Stimulated activated CD4-positive, alpha-beta T cell treated with anti-CD3 and anti-CD28 coated beads, TNF-alpha, amount 100 ng/mL, for 24 hours (primary cell): ENCODE results near the gene C13orf46.
"Not testable (repeated sequence)": the region's sequence is repeated elsewhere in the genome, so short reads cannot be mapped to it uniquely, and the experiment has no call there.

ENCODE experiments used
- DNase-seq, 3 experiments: peaks; one replicate each; pipeline ENCODE4 v3.0.0-alpha.2; 2020; ENCODE audit warnings: low read depth in 3 of 3

C13orf46 gene

GRCh38 chr13:113973218-113974164, at the start of gene C13orf46:
Gene C13orf46, minus strand, starts transcription at chr13:113974076. Its CDS starts 79 bp downstream, at chr13:113973997.
- no peak for DNase-seq

GRCh38 chr13:114022876-114023275, 49.0 kb upstream of the C13orf46 start:
- no peak for DNase-seq

- no peak for DNase-seq
Measured at GRCh38 chr13:114022309-114022669, 48.4 kb upstream of the C13orf46 start.

- no peak for DNase-seq
Measured at GRCh38 chr13:114021464-114022308, 47.8 kb upstream of the C13orf46 start.

- no peak for DNase-seq
Measured at GRCh38 chr13:114020750-114021463, 47.0 kb upstream of the C13orf46 start.

GRCh38 chr13:114020134-114020533, 46.3 kb upstream of the C13orf46 start:
- DNase-seq, result not testable (repeated sequence)

GRCh38 chr13:114019367-114019766, 45.5 kb upstream of the C13orf46 start:
- DNase-seq, result peak in 2 of 3 experiments; percentile 9 to 50

- no peak for DNase-seq
Measured at GRCh38 chr13:114018461-114019055, 44.7 kb upstream of the C13orf46 start.

GRCh38 chr13:114017966-114018365, 44.1 kb upstream of the C13orf46 start:
- DNase-seq, result no peak

GRCh38 chr13:114017028-114017630, 43.3 kb upstream of the C13orf46 start:
- DNase-seq, result no peak

GRCh38 chr13:114016321-114017027, 42.6 kb upstream of the C13orf46 start:
- no peak for DNase-seq

- DNase-seq, result no peak
Measured at GRCh38 chr13:114015969-114016295, 42.1 kb upstream of the C13orf46 start.

GRCh38 chr13:114015111-114015968, 41.5 kb upstream of the C13orf46 start:
- no peak for DNase-seq

- DNase-seq, result no peak
Measured at GRCh38 chr13:114013952-114014629, 40.2 kb upstream of the C13orf46 start.

GRCh38 chr13:114013336-114013735, 39.5 kb upstream of the C13orf46 start:
- no peak for DNase-seq

- DNase-seq, result no peak
Measured at GRCh38 chr13:114012921-114013320, 39.0 kb upstream of the C13orf46 start.

- no peak for DNase-seq
Measured at GRCh38 chr13:114012141-114012540, 38.3 kb upstream of the C13orf46 start.

- DNase-seq, result no peak
Measured at GRCh38 chr13:114011226-114011625, 37.4 kb upstream of the C13orf46 start.
